Tibial artery (tissue), 4 donors: ENCODE results near the gene LPP.

ENCODE experiments used
- DNase-seq, 2 donors: peaks; one replicate each; pipeline ENCODE4 v3.0.0-alpha.2; 2019
- H3K27ac ChIP-seq, 2 donors: fragments of 200-600 bp; sonication (generic) in 1 of 2; 1 replicate in 1 of 2; 2 replicates in 1 of 2; pipeline ENCODE4 v1.5.1; 2018 to 2019; ENCODE audit warnings: mild to moderate bottlenecking in 1 of 2
- H3K27me3 ChIP-seq, 2 donors: fragments of 200-600 bp; sonication (generic) in 1 of 2; one replicate each; pipeline versions ENCODE4 v1.5.1 to v1.6.0; 2016 to 2019
- H3K36me3 ChIP-seq, 3 donors: fragments of 200-600 bp; sonication (generic) in 2 of 3; one replicate each; pipeline ENCODE4 v1.5.1; 2016 to 2019; ENCODE audit warnings: mild to moderate bottlenecking in 2 of 3
- H3K4me1 ChIP-seq, 4 donors: fragments of 200-600 bp; sonication (generic) in 2 of 4; 1 replicate in 3 of 4; 2 replicates in 1 of 4; pipeline ENCODE4 v1.5.1; 2016 to 2019
- H3K4me3 ChIP-seq, 2 donors: fragments of 200-600 bp; sonication (generic) in 1 of 2; 1 replicate in 1 of 2; 2 replicates in 1 of 2; pipeline ENCODE4 v1.5.1; 2018 to 2019; ENCODE audit warnings: mild to moderate bottlenecking in 2 of 2
- H3K9me3 ChIP-seq, 3 donors: fragments of 200-600 bp; sonication (generic) in 1 of 3; one replicate each; pipeline ENCODE4 v1.5.1; 2016 to 2019
- CTCF ChIP-seq, 2 experiments: fragments of 200-600 bp in 1 of 2; fragments of 450-650 bp in 1 of 2; IDR thresholded peaks; one replicate each; pipeline ENCODE4 v1.5.1; 2017 to 2019; ENCODE audit warnings: antibody characterized with exemption in 2 of 2, mild to moderate bottlenecking in 1 of 2, moderate library complexity in 1 of 2
- intact Hi-C: fragments of 100-400 bp; cut with DNase I; formaldehyde crosslinking; loops from one replicate; pipeline ENCODE4 v1.15.0; 2023; ENCODE audit warnings: low total_unique reads

Gene LPP

GRCh38 chr3:188832961-188833721 is 679.2 kb downstream of the LPP start:
- no peak overlapping the region for H3K4me3 ChIP-seq
- no peaks in the 10 kb centered on the region for H3K27me3 ChIP-seq
- H3K9me3 ChIP-seq = no peaks in the 10 kb centered on the region
- peak overlapping the region; percentile 11 to 28 for H3K27ac ChIP-seq
- intact Hi-C loops = no loop called here
- peak in 1 of 2 donors; percentile 22 for DNase-seq
- no peak for TF ChIP-seq CTCF (IDR thresholded peaks at IDR 0.05)
- H3K36me3 ChIP-seq = peaks cover 0 to under 1% (median 0%) of the 10 kb centered on the region in 3 donors
- H3K4me1 ChIP-seq = peaks cover 0 to 57% (median 15%) of the 10 kb centered on the region in 4 donors

GRCh38 chr3:188834349-188834748 is 680.4 kb downstream of the LPP start:
- DNase-seq = no peak
- no peak overlapping the region for H3K27ac ChIP-seq

GRCh38 chr3:188839187-188839695 is 685.3 kb downstream of the LPP start:
- H3K36me3 ChIP-seq = peaks cover 0 to 7% (median 0%) of the 10 kb centered on the region in 3 donors
- intact Hi-C loops = no loop called here
- no peaks in the 10 kb centered on the region for H3K27me3 ChIP-seq
- no peak overlapping the region for H3K27ac ChIP-seq
- TF ChIP-seq CTCF (IDR thresholded peaks at IDR 0.05) = no peak
- no peaks in the 10 kb centered on the region for H3K9me3 ChIP-seq
- H3K4me1 ChIP-seq = peaks cover 0 to 32% (median under 1%) of the 10 kb centered on the region in 4 donors
- H3K4me3 ChIP-seq = no peak overlapping the region
- no peak for DNase-seq

More at GRCh38 chr3:188834349-188834748, 680.4 kb downstream of the LPP start:
- Histone ChIP-seq H3K4me3 (no peak overlapping the region), H3K27me3 (no peaks in the 10 kb centered on the region), H3K9me3 (no peaks in the 10 kb centered on the region), H3K4me1 (peaks cover 0 to 49% (median 15%) of the 10 kb centered on the region in 4 donors), H3K36me3 (peaks cover 0 to 7% (median 0%) of the 10 kb centered on the region in 3 donors)
- intact Hi-C loops = no loop called here
- TF ChIP-seq CTCF (IDR thresholded peaks at IDR 0.05) = no peak

- Histone ChIP-seq H3K4me1 (peaks cover 0 to 39% (median 0%) of the 10 kb centered on the region in 4 donors), H3K27ac (no peak overlapping the region), H3K4me3 (no peak overlapping the region), H3K36me3 (peaks cover 0 to 7% (median 0%) of the 10 kb centered on the region in 3 donors), H3K27me3 (no peaks in the 10 kb centered on the region), H3K9me3 (no peaks in the 10 kb centered on the region)
- DNase-seq = no peak
- intact Hi-C loops = no loop called here
- TF ChIP-seq CTCF (IDR thresholded peaks at IDR 0.05) = no peak
Measured at GRCh38 chr3:188840290-188840689, 686.3 kb downstream of the LPP start.

GRCh38 chr3:188841906-188842305 is 687.9 kb downstream of the LPP start:
- H3K4me1 ChIP-seq = peaks cover 0 to 46% (median 2%) of the 10 kb centered on the region in 4 donors
- no peaks in the 10 kb centered on the region for H3K27me3 ChIP-seq
- intact Hi-C loops = no loop called here
- no peak overlapping the region for H3K4me3 ChIP-seq
- TF ChIP-seq CTCF (IDR thresholded peaks at IDR 0.05) = no peak
- peaks cover 0 to 7% (median 0%) of the 10 kb centered on the region in 3 donors for H3K36me3 ChIP-seq
- no peak overlapping the region for H3K27ac ChIP-seq
- H3K9me3 ChIP-seq = no peaks in the 10 kb centered on the region
- no peak for DNase-seq
